ENCODE measurements around the gene LMBRD1. TPM values are rescaled to one million over a fixed set of nuclear protein-coding genes. Genes with fewer than 3 reads are reported as not detected.
"Not testable (repeated sequence)": the region's sequence is repeated elsewhere in the genome, so short reads cannot be mapped to it uniquely, and the experiment has no call there.

Gene LMBRD1
- total RNA-seq, 1 donor from 2014 or later = 43.6 TPM

GRCh38 chr6:69690986-69691385, 105.8 kb downstream of the LMBRD1 start:
- Histone ChIP-seq H3K9me3 (replicated peaks) (no peaks in the 10 kb centered on the region), H3K4me1 (no peaks in the 10 kb centered on the region), H3K27ac (replicated peaks) (no peak overlapping the region), H3K27me3 (ENCODE audit: low read depth) (no peaks in the 10 kb centered on the region), H3K36me3 (peaks cover 5% of the 10 kb centered on the region), H3K4me3 (no peak overlapping the region)
- TF ChIP-seq CTCF (IDR thresholded peaks at IDR 0.05; ENCODE audit: borderline replicate concordance) = no peak
- no peak for DNase-seq
- intact Hi-C loops (cut with micrococcal nuclease) = no loop called here

GRCh38 chr6:69680302-69680701, 116.5 kb downstream of the LMBRD1 start:
- no peaks in the 10 kb centered on the region for H3K27me3 ChIP-seq (ENCODE audit: low read depth)
- DNase-seq = no peak
- no peaks in the 10 kb centered on the region for H3K9me3 ChIP-seq (replicated peaks)
- intact Hi-C loops (cut with micrococcal nuclease) = no loop called here
- peaks cover 3% of the 10 kb centered on the region for H3K4me1 ChIP-seq
- no peak overlapping the region for H3K4me3 ChIP-seq
- no peak for TF ChIP-seq CTCF (IDR thresholded peaks at IDR 0.05; ENCODE audit: borderline replicate concordance)
- H3K36me3 ChIP-seq = peaks cover 18% of the 10 kb centered on the region
- H3K27ac ChIP-seq (replicated peaks) = no peak overlapping the region

- intact Hi-C loops (cut with micrococcal nuclease) = no loop called here
- Histone ChIP-seq H3K36me3 (peaks cover 65% of the 10 kb centered on the region), H3K9me3 (replicated peaks) (no peaks in the 10 kb centered on the region), H3K4me3 (no peak overlapping the region), H3K4me1 (no peaks in the 10 kb centered on the region), H3K27me3 (ENCODE audit: low read depth) (no peaks in the 10 kb centered on the region), H3K27ac (replicated peaks) (no peak overlapping the region)
- TF ChIP-seq CTCF (IDR thresholded peaks at IDR 0.05; ENCODE audit: borderline replicate concordance) = no peak
- DNase-seq = no peak
These were observed 123.5 kb downstream of the LMBRD1 start for GRCh38 chr6:69673298-69673697.

GRCh38 chr6:69668916-69669315, 127.9 kb downstream of the LMBRD1 start:
- Histone ChIP-seq H3K27me3 (ENCODE audit: low read depth) (no peaks in the 10 kb centered on the region), H3K4me1 (no peaks in the 10 kb centered on the region), H3K36me3 (peaks cover 33% of the 10 kb centered on the region), H3K9me3 (replicated peaks) (no peaks in the 10 kb centered on the region), H3K27ac (replicated peaks) (no peak overlapping the region), H3K4me3 (no peak overlapping the region)
- intact Hi-C loops (cut with micrococcal nuclease) = no loop called here
- no peak for TF ChIP-seq CTCF (IDR thresholded peaks at IDR 0.05; ENCODE audit: borderline replicate concordance)
- no peak for DNase-seq

- H3K4me3 ChIP-seq; DNase-seq; H3K4me1 ChIP-seq; H3K27ac ChIP-seq (replicated peaks); H3K9me3 ChIP-seq (replicated peaks); H3K27me3 ChIP-seq (ENCODE audit: low read depth); intact Hi-C loops (cut with micrococcal nuclease): not testable (repeated sequence)
- H3K36me3 ChIP-seq = peaks cover 13% of the 10 kb centered on the region
These were observed 130.0 kb downstream of the LMBRD1 start for GRCh38 chr6:69666779-69667178.

GRCh38 chr6:69665437-69665836, 131.4 kb downstream of the LMBRD1 start:
- Histone ChIP-seq H3K36me3 (peaks cover 3% of the 10 kb centered on the region), H3K27me3 (ENCODE audit: low read depth) (no peaks in the 10 kb centered on the region), H3K27ac (replicated peaks) (no peak overlapping the region), H3K4me1 (no peaks in the 10 kb centered on the region), H3K4me3 (no peak overlapping the region), H3K9me3 (replicated peaks) (no peaks in the 10 kb centered on the region)
- no peak for TF ChIP-seq CTCF (IDR thresholded peaks at IDR 0.05; ENCODE audit: borderline replicate concordance)
- intact Hi-C loops (cut with micrococcal nuclease) = no loop called here
- DNase-seq = no peak
